Mesodermal cell (in vitro differentiated cells): ENCODE results near the gene CELF2.

Experiments
- H3K27ac ChIP-seq: 2 replicates; pipeline ENCODE4 v1.7.0; 2013; ENCODE audit warnings: mild to moderate bottlenecking, low read depth, low read length, moderate library complexity; ENCODE audit not compliant: severe bottlenecking
- H3K36me3 ChIP-seq: 2 replicates; pipeline ENCODE4 v1.7.1; 2013; ENCODE audit warnings: mild to moderate bottlenecking, low read length, moderate library complexity; ENCODE audit not compliant: control insufficient read depth, insufficient read depth
- H3K4me1 ChIP-seq: one replicate; pipeline ENCODE4 v1.7.1; 2013; ENCODE audit warnings: mild to moderate bottlenecking, low read length; ENCODE audit not compliant: insufficient read depth, control insufficient read depth, poor library complexity, severe bottlenecking
- H3K4me3 ChIP-seq: 2 replicates; pipeline ENCODE4 v1.7.0; 2013; ENCODE audit warnings: low read length, control low read depth, mild to moderate bottlenecking; ENCODE audit not compliant: insufficient read depth, poor library complexity, severe bottlenecking; ENCODE audit errors: extremely low read depth
- H3K9me3 ChIP-seq: 2 replicates; pipeline ENCODE4 v1.7.1; 2013; ENCODE audit warnings: mild to moderate bottlenecking, low read length, moderate library complexity; ENCODE audit not compliant: control insufficient read depth
- WGBS, 2 experiments: methylation state at CpG; one replicate each; pipeline ENCODE4 v1.1.5; 2013; ENCODE audit warnings: missing lambda C conversion rate in 2 of 2; ENCODE audit not compliant: insufficient coverage in 2 of 2; 5-methylcytosine and 5-hydroxymethylcytosine counted together

Gene CELF2

GRCh38 chr10:11096422-11096821 lies 78.8 kb downstream of the CELF2 start:
- 38 to 71% methylated on average over 1 of the region's 3 CpGs for whole genome bisulfite sequencing, 2 experiments
- no peak overlapping the region for H3K27ac ChIP-seq
- H3K36me3 ChIP-seq, result no peaks in the 10 kb centered on the region
- no peaks in the 10 kb centered on the region for H3K9me3 ChIP-seq
- no peak overlapping the region for H3K4me3 ChIP-seq
- H3K4me1 ChIP-seq, result no peaks in the 10 kb centered on the region

GRCh38 chr10:11097686-11098085 lies 80.0 kb downstream of the CELF2 start:
- WGBS, 2 experiments, result 88 to 89% methylated on average over 3 of the region's 3 CpGs

GRCh38 chr10:11098666-11099065 lies 81.0 kb downstream of the CELF2 start:
- 91 to 100% methylated on average over 8 to 10 of the region's 10 CpGs for WGBS, 2 experiments
- no peaks in the 10 kb centered on the region for H3K9me3 ChIP-seq
- no peaks in the 10 kb centered on the region for H3K36me3 ChIP-seq
- no peak overlapping the region for H3K27ac ChIP-seq
- H3K4me1 ChIP-seq, result no peaks in the 10 kb centered on the region
- H3K4me3 ChIP-seq, result no peak overlapping the region

More at GRCh38 chr10:11097686-11098085, 80.0 kb downstream of the CELF2 start:
- Histone ChIP-seq H3K4me1 (no peaks in the 10 kb centered on the region), H3K4me3 (no peak overlapping the region), H3K27ac (no peak overlapping the region), H3K36me3 (no peaks in the 10 kb centered on the region), H3K9me3 (no peaks in the 10 kb centered on the region)

- no peaks in the 10 kb centered on the region for H3K9me3 ChIP-seq
- H3K4me3 ChIP-seq, result no peak overlapping the region
- 87 to 93% methylated on average over 6 to 9 of the region's 9 CpGs for WGBS, 2 experiments
- H3K4me1 ChIP-seq, result no peaks in the 10 kb centered on the region
- H3K36me3 ChIP-seq, result no peaks in the 10 kb centered on the region
- H3K27ac ChIP-seq, result no peak overlapping the region
Measured at GRCh38 chr10:11104772-11105675, 87.4 kb downstream of the CELF2 start.

GRCh38 chr10:11105676-11106004 lies 88.0 kb downstream of the CELF2 start:
- WGBS, 2 experiments, result 78 to 80% methylated on average over 1 of the region's 2 CpGs
- Histone ChIP-seq H3K36me3 (no peaks in the 10 kb centered on the region), H3K4me1 (peaks cover 2% of the 10 kb centered on the region), H3K4me3 (no peak overlapping the region), H3K9me3 (no peaks in the 10 kb centered on the region), H3K27ac (no peak overlapping the region)

GRCh38 chr10:11106621-11107374 lies 89.1 kb downstream of the CELF2 start:
- Histone ChIP-seq H3K9me3 (no peaks in the 10 kb centered on the region), H3K4me3 (no peak overlapping the region), H3K27ac (no peak overlapping the region), H3K36me3 (no peaks in the 10 kb centered on the region), H3K4me1 (peaks cover 4% of the 10 kb centered on the region)
- 81 to 90% methylated on average over 6 of the region's 7 CpGs for WGBS, 2 experiments

GRCh38 chr10:11107948-11108347 lies 90.3 kb downstream of the CELF2 start:
- peaks cover 4% of the 10 kb centered on the region for H3K4me1 ChIP-seq
- H3K4me3 ChIP-seq, result no peak overlapping the region
- H3K9me3 ChIP-seq, result no peaks in the 10 kb centered on the region
- no peaks in the 10 kb centered on the region for H3K36me3 ChIP-seq
- no peak overlapping the region for H3K27ac ChIP-seq

- Histone ChIP-seq H3K4me1 (peaks cover 4% of the 10 kb centered on the region), H3K4me3 (no peak overlapping the region), H3K27ac (no peak overlapping the region), H3K9me3 (no peaks in the 10 kb centered on the region), H3K36me3 (no peaks in the 10 kb centered on the region)
- 89 to 93% methylated on average over 3 to 4 of the region's 5 CpGs for WGBS, 2 experiments
Measured at GRCh38 chr10:11108356-11108755, 90.7 kb downstream of the CELF2 start.

GRCh38 chr10:11109590-11109989 lies 91.9 kb downstream of the CELF2 start:
- Histone ChIP-seq H3K4me3 (no peak overlapping the region), H3K36me3 (no peaks in the 10 kb centered on the region), H3K9me3 (no peaks in the 10 kb centered on the region), H3K27ac (no peak overlapping the region), H3K4me1 (peaks cover 4% of the 10 kb centered on the region)
- 91 to 96% methylated on average over 2 to 3 of the region's 6 CpGs for WGBS, 2 experiments

GRCh38 chr10:11110539-11110938 lies 92.9 kb downstream of the CELF2 start:
- no peak overlapping the region for H3K4me3 ChIP-seq
- H3K9me3 ChIP-seq, result no peaks in the 10 kb centered on the region
- 53 to 58% methylated on average over 4 to 6 of the region's 6 CpGs for WGBS, 2 experiments
- H3K27ac ChIP-seq, result peak overlapping the region; percentile 66
- H3K36me3 ChIP-seq, result no peaks in the 10 kb centered on the region
- peaks cover 13% of the 10 kb centered on the region for H3K4me1 ChIP-seq

GRCh38 chr10:11111490-11111889 lies 93.8 kb downstream of the CELF2 start:
- no peaks in the 10 kb centered on the region for H3K9me3 ChIP-seq
- peaks cover 13% of the 10 kb centered on the region for H3K4me1 ChIP-seq
- no peak overlapping the region for H3K4me3 ChIP-seq
- WGBS, 2 experiments, result 89 to 90% methylated on average over 2 to 7 of the region's 8 CpGs
- H3K36me3 ChIP-seq, result no peaks in the 10 kb centered on the region
- no peak overlapping the region for H3K27ac ChIP-seq
